HG02763 (cell line): ENCODE data around the gene TNKS1BP1.
"Not testable (repeated sequence)": the region's sequence is repeated elsewhere in the genome, so short reads cannot be mapped to it uniquely, and the experiment has no call there.

Experiments used
- ATAC-seq: cut with Tn5 transposase; IDR thresholded peaks from one replicate; pipeline ENCODE4 v1.9.1; 2021; ENCODE audit warnings: mild to moderate bottlenecking, moderate library complexity; ENCODE audit not compliant: unreplicated experiment

TNKS1BP1 gene

DNA sequence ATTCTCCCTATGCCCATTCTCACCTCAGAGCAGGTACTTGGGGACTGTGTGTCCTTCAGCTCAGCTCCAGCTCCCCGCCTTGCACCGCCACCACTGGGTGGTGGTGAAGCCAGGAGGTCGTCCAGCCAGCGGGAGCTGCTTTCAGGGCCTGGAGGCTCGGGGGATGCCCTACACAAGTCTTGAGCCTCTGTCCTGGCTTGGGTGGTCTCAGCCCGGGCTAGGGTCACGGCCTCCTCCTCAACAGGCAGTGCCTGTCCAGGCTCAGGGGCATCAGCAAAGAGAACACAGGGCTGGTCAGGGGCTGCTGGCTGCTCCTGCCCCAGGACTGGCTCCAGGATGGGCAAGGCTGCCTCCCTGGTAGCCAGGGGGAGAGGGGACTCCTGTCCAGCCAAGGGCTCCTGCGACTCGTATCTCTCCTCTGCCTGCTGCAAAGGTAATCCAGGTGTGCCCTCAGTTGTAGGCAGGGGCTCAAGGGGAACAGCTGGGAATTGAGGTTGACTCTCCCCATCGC lies 12.2 kb downstream of the TNKS1BP1 start:
- no peak for ATAC-seq

DNA sequence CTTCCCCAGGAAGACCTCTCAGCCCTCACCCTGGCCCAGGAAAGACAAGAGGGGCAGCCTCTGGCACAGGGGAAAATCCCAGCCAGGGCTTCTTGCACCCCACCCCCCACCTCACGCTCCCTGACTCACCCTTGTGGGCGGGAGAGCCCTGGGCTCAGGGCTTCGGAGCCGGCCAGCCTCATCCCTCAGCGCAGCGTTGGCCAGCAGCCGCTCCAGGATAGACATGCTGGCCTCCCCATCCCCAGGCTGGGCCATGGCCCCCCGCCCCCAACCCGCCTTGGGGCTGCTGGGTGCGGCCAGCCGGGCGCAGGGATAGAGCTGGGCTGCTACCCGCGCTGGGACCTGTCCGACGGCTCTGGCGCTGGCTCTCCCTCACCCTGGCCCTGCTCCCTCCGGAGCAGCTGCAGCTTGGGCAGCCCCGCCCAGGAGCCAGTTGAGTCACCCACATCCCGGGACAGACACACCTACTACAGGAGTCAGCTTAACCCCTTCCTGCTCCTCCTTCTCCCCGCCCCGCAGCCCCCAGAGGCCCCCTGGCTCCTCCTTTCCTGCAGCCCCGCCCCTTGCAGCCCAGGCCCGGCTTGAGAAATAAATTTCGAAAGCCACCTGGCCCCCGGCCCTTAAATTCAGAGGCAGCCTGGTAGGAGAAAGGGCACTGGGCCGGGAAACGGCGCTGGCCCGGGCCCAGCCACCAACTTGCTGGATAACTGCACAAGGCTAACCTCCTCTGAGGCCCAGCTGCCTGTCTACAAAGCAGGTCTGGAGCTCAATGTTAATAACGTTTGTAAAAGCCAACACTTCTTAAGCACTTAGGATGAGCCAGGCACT lies 13.4 kb downstream of the TNKS1BP1 start:
- ATAC-seq, result peak; percentile 97

DNA sequence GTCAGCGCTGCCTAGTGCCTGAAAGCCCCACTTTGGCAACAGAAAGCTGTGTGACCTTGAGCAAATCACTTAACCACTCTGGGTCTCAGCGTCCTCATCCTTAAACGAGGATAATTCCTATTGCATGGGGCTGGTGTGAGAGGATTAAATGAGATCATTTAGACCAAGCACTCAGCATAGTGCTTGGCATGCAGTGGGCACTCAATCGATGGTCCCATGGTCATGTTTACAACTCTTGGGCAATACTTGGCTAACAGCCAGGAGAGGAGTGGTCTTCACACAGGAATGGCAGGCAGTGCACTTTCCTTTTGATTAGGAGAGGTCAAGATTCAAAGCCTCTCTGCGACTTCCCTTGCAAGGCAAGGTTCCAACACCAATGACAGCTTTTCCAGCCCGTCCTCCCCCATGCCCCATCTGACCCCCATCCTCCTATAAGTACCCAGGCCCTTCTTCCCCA lies 14.1 kb downstream of the TNKS1BP1 start:
- no peak for ATAC-seq

DNA sequence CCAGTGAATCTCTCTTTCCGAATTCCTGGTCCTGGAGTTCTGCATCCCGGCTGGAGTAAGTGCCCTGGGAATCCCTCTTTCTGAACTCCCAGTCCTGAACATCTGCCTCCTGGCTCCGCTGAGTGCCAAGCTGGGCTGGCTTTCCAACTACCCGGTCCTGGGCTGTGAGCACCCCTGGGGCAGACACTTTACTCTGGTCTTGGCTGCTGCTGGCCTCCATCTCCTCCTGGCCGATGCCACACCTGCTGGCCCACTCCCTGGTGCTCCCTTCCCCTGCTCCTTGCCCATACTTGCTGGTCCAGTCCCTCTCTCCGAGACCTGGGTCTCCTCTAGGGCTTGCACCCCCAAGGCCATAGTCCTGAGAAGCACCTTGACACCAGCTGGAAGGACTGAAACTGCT lies 14.7 kb downstream of the TNKS1BP1 start:
- no peak for ATAC-seq

DNA sequence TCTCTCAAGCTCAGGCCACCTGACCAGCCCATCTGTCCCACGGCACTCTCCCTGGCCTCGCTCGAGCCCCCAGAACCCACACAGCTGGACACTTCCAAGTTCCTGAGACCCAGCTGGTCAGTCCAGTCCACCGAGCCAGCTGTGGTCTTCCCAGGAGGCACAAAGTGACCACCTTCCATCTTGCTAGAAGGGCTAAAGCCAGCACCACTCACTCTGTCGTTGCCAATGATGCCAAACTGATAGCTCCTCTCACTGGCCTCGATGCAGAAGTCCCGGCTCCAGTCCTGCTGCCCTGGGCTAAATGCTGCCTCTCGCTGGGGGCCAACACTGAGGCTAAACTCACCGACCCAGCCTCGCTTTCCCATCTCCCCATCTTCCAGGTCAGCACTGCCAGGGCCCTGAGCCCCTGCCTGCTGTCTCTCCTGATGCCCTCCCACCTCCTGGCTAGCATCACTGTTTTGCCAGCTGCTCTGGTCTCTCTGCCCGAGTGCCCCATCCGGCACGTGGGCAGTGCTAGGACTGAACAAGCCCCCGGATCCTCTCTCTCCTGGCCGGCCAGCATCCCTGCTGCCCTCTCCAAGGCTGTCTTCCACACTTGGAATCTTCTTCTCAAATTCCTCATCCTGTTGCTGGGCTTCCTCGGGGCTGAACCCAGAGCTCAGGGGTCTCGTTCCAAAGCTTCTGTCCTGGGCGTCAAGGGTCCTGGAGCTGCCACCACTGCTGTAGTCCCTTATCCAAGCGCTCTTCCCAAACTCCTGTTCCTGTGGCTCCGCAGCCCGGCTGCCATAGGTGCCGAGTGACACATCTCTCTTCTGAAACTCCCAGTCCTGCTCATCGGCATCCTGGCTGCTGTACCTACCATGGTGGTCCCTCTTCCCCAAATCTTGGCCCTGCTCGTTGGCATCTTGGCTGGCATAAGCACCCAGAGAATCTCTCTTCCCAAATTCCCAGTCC lies 15.4 kb downstream of the TNKS1BP1 start:
- no peak for ATAC-seq

DNA sequence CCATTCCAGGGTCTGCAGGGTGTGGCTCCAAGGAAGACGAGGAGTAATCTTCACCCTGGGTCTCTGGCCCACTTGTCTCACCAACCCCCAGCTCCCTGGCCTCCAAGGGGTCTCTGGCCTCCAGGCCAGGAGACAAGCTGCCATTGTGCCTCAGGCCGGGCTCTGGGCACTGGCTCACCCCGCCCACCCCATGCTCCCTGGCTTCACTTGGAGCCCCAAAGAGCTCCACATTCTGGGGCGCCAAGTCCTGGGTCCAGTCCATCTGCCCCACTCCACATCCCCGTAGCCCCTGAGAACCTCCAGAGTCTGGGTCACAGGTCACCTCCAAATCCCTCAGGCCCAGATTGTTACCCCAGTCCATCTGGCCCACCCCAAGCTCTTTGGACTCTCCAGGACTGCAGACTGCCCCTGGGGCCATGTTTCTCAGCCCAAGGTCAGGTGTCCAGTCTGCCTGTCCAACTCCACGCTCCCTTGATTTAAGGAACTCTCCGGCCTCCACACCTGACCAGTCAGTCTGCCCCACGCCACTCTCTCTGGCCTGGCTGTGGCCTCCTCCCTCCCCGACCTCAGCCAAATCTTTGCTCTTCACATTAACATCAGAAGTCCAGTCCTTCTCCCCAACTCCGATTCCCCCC lies 16.2 kb downstream of the TNKS1BP1 start:
- no peak for ATAC-seq

DNA sequence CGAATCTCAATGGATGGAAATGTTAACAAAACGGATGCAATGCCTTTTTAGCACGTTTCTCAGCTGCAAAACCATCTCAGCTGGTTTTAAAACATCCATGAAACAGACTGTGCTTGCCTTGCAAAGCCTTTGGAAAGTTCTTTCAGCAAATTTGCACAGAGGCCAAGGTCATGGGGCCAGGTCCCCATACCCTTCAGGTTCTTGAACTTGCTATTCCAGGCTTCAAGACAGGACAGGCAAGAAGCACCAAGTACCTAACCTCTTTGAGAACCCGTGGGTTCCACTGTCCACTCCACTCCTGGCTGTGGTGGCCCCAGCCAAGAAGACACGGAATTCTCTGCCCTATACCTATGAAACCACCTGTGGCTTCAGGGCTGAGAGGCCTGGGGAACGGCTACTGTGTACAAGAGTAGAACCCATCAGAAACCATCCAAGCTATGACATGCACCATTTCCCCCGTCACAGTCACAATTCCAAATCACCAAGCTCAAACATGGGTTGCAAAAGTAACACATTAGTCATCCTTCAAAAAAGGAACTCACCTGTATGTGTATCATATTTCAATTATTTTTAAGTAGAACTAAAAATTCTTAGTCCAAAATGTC lies 17.0 kb downstream of the TNKS1BP1 start:
- no peak for ATAC-seq

DNA sequence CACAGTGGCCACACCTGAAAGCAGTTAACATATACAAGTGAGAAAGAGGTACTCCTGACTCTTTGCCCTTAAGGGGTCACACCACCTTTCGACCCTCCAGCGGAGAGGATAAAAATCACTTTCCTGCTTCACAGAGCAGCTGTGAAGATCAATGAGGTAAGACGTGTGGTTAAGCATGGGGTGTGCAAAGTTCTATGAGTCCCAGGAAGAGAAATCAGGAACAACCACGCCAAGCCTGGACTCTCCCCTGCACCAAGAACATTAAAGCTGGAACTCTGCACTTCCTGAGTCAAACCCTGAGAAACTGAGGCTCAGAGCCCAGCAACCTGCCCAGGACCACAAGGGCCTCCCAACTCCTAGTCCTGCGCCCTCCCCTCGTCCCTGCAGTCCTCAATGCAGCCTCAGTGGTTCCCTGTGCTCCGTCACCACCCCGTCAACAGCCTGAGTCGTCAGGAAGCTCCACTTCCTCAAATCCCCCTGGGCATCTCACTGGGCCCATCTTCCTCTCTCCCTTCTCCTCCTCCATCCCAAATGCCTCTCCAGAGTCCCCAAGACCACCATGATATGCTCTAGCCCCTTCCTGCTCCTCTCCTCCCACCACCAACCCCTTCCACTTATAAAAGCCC lies 17.7 kb downstream of the TNKS1BP1 start:
- ATAC-seq, result no peak

DNA sequence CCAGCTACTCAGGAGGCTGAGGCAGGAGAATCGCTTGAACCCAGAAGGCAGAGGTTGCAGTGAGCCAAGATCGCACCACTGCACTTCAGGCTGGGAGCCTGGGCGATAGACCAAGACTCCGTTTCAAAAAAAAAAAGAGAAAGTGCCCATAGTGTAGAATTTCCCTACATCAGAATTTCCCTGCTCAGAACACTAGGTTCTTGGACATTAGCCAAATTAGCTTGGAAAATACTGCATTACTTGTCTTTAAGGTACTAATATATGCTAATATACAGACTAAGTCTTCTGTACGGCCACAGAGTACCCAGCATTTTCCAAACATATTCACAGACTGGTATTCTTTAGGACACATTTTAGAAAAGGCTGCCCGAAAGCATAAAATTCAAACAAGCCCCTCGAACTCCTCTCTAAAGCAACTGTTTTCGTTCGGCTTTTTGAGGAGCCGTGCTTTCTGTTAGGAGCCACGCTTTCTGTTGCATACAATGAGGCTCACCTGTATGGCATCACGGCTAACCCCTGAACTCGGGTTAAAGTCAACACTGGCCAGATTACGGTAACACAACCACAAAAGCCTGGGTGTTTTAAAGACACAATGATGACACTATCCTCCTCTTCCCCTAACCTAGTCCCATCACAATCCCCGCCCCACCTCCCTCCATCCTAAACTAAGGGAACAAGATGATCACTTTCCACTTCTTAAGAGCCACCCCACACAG lies 18.4 kb downstream of the TNKS1BP1 start:
- ATAC-seq, result no peak

DNA sequence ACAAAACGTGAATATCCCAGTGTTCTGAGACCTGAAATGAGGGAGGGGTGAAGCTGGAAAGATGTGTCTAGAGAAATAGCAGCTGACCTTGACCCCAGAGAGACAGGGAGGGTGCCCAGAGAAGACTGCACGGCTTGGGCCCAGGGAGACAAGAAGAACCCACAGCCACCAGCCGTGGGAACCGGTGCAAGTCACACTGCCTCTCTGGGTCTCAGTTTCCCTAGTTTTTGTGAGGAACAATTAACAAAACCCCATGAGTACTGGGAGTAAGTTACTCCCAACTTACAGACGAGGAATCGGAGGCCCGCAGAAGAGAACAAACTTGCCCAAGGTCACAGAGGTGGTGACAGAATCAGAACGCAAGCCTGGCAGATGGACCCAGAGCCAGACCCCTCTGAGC lies 19.2 kb downstream of the TNKS1BP1 start:
- no peak for ATAC-seq

DNA sequence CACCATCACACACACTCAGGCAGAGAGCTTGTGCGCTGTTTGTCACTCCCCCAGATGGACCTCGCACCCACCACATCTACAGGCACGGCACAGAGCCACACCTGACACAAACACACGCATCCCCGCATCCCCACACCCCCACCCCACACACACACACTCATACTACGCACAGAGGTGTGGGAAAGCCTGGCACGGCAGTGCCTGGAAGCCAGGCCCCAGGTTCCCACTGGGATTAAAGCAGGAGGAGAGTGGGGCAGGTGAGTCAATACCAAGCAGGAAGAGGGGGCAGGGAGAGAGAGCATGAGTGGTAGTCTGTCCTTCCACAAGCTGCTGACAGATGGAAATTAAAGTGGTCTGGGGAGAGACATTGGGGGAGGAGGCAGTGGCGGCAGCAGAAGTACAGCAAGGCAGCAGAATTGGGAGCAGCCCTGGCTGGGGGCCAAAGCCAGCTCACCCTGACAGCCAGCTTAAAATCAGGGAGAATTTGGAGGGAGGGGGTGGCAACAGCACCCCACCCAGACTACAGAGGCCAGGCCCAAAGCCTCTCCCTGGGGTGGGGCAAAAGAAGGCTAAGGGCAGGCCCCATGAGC lies 20.7 kb downstream of the TNKS1BP1 start:
- ATAC-seq, result no peak

DNA sequence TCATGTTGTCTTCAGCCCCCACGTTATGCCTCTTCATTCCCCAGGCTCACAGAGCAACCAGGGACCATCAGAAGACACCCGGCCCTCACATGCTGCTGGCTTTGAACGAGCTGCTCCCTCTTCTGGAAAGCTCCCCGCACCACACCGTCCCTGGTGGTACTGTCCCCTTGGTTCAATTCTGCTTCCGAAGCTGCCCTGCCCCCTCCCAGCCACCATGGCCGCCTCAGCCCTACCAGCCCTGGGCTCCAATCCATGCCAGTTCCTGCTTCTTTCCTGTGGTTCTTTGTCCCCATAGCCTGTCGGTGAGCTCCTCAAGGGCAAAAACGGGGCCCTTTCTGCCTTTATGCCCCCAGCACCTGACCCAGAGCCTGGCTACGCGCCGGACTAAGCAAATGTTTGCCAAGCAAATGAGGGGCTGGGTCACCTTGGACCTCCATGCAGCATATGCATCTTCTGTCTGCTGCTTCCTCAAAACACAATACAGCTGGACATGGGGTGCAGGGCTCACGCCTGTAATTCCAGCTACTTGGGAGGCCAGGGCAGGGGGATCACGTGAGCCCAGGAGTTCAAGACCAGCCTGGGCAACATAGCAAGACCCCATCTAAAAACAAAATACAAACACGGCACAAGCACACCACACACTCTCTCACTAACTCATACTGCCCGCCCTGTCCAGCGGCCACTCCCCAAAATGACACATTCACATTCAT lies 21.3 kb downstream of the TNKS1BP1 start:
- no peak for ATAC-seq

DNA sequence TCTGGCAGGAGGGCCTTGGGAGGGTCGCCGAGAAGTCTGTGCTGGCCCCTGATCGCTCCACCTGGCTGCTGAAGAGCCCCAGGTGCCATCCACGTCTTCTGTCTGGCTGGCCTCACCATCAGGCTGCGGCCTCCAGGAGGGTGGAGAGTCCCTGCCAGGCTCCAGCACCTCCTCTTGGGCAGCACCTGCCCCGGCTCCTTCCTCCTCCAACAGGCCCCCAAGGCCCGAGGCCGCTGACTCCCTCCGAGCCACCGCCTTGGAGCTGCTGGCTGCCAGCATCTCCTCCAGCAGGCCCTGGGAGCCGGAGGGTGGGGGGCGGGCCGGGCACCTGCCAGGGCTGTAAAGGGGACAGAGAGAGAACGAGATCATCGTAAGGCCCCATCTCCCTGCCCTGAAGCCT lies 22.3 kb downstream of the TNKS1BP1 start:
- no peak for ATAC-seq

DNA sequence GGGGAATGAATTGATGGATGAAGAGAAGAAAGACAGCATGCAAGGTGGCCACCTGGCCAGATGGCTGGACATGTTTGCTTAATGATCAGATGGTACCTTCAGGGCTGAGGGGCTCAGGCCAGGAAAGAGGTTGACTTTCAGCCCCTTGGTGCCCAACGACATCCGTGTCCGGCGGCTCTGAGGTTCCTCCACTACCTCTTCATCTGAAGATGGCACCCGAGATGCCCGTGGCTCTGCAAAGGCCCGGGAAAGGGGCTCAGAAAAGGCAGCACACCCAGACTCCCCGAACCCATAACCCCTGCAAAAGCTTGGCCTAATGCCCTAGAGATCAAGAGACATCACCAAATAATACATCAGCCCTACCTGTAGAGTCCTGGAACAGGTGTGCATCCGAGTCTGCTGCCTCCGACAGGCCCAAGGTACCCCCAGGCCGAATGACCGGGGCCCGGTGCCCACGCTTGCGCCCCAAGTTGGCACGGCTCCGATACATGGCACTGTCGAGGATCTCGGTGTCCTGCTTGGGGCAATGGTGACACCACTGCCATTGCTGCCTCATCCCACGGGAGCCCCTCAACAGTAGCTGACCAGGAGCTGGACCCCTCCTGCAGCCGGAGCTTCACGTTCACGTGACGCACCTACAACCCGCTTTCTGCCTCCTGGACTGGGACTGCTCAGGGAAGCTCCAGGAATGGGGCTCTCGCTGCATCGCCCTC lies 22.9 kb downstream of the TNKS1BP1 start:
- ATAC-seq, result no peak

DNA sequence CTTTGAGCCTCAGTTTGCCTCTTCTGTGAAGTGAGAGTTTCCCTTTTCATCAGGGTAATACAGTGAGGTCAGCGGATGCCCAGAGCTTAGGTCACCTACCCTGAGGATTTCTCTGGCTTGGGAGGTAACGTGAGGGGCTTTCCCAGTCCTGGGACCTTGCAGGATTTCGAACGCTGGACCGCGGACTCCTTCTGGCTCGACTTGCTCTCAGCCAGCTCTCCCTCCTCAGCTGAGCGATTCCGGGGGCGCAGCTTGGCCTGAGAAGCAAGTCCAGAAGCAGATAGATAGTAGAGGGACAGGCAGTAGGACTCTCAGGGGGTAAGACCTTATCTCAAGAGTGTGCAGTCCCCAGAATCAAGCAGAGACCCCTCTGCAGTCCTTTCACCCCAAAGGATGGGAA lies 24.0 kb downstream of the TNKS1BP1 start:
- no peak for ATAC-seq

DNA sequence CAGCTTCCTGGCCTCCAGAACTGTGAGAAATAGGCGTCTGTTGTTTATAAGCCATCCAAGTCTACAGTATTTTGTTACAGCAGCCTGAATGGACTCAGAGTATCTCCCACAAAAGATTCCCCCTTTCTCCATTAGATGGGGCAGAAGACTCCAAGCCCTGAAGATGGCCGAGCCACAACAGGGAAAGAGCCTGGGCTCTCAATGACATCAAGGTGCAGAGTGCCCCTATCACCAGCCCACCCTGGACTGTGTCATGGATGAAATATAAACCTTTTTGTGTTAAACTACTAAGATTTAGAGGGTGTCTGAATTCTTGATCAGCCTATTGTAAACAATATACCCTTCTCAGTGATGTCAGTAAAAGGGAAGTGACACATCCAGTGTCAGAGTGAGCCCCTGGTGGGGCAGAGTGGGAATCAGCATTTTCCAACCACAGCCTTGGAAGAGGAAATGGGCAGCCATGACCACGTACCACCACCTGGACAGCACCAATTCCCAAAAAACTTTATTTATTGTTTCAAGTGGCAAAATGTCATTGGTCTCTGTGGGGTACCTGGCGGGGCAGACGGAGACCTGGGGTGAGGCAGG lies 25.5 kb downstream of the TNKS1BP1 start:
- ATAC-seq, result no peak

DNA sequence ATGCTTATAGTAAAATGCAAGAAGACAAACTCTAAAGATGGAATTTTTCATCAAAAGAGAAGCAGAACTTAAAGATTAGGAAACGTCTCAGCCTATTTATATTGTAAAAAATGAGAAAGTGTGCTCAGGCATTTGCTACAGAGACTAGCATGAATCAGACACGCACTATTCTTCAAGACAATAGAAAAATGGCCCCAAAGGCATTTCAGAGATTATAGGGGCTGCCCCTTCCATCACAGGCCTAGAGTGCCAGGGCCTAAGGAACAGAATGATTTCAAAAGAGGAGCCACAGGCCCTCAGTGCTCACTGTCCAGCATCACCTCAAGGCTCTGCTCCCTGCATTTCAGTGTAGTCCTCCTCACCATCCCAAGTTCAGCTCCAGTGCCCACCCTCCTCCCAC lies 27.5 kb downstream of the TNKS1BP1 start:
- ATAC-seq, result no peak

DNA sequence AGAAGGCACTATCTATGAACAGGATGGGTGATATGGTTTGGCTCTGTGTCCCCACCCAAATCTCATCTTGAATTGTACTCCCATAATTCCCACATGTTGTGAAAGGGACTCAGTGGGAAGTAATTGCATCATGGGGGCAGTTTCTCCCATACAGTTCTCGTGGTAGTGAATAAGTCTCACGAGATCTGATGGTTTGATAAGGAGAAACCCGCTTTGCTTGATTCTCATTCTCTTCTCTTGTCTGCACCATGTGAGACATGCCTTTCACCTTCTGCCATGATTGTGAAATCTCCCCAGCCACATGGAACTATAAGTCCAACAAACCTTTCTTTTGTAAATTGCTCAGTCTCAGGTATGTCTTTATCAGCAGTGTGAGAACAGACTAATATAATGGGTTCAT lies 28.5 kb downstream of the TNKS1BP1 start:
- ATAC-seq, result not testable (repeated sequence)
